Adrenal gland (tissue), 12 donors: ENCODE measurements around the gene ATP6AP1. TPM values are rescaled to one million over a fixed set of nuclear protein-coding genes. Genes with fewer than 3 reads are reported as not detected.

Source experiments
- DNase-seq, 7 donors: peaks; one replicate each; pipeline ENCODE4 v3.0.0-alpha.2; 2019 to 2020
- H3K27ac ChIP-seq, 5 donors: fragments of 200-600 bp; sonication (generic) in 4 of 5; 1 replicate in 3 of 5; 2 replicates in 2 of 5; pipeline versions ENCODE4 v1.5.1 to v1.8.0; 2016 to 2020; ENCODE audit warnings: mild to moderate bottlenecking in 1 of 5
- H3K27me3 ChIP-seq: fragments of 200-600 bp; 2 replicates; pipeline ENCODE4 v1.8.0; 2021
- H3K36me3 ChIP-seq, 2 donors: fragments of 200-600 bp; replicated peaks in 1 of 2; 1 replicate in 1 of 2; 2 replicates in 1 of 2; pipeline versions ENCODE4 v1.5.1 to v1.8.0; 2018 to 2022
- H3K4me1 ChIP-seq, 2 donors: fragments of 200-600 bp; replicated peaks in 1 of 2; 1 replicate in 1 of 2; 2 replicates in 1 of 2; pipeline versions ENCODE4 v1.5.1 to v1.8.0; 2018 to 2021
- H3K4me3 ChIP-seq, 4 donors: fragments of 200-600 bp; sonication (generic) in 3 of 4; one replicate each; pipeline ENCODE4 v1.5.1; 2016 to 2018
- H3K9me3 ChIP-seq, 3 donors: fragments of 200-600 bp; sonication (generic) in 1 of 3; replicated peaks in 1 of 3; 1 replicate in 2 of 3; 2 replicates in 1 of 3; pipeline versions ENCODE4 v1.5.1 to v1.8.0; 2016 to 2021
- POLR2A ChIP-seq, 2 donors: fragments of 450-650 bp; IDR thresholded peaks; one replicate each; pipeline ENCODE4 v1.6.1; 2017; ENCODE audit warnings: antibody characterized with exemption in 2 of 2, mild to moderate bottlenecking in 2 of 2, moderate library complexity in 1 of 2
- WGBS, 4 donors: extraction: QIAGEN DNeasy Blood & Tissue Kit in 2 of 4; methylation state at CpG; one replicate each; pipeline versions ENCODE4 v1.1.5 to v1.1.7; 2013 to 2017; 5-methylcytosine and 5-hydroxymethylcytosine counted together
- intact Hi-C, 2 donors: fragments of 100-400 bp; cut with DNase I; formaldehyde crosslinking; loops; one replicate each; pipeline versions ENCODE4 v1.14.1 to v1.15.0; 2022 to 2023
- polyA plus RNA-seq, 3 donors: library from polyadenylated mRNA; stranded (reverse); fragments of 200-250 nt in 2 of 3; fragments of 350-450 nt in 1 of 3; fragmentation: Illumina TruSeq in 1 of 3; extraction: RNeasy Lipid Tissue Mini Kit (QIAGEN cat#74804) in 1 of 3; gene quantifications; one replicate each; pipeline ENCODE4 v1.2.3, GENCODE V29; 2013 to 2014
- total RNA-seq, 9 donors: library from RNA; depleted of rRNA in 4 of 9; stranded (reverse); fragments of >200 nt in 4 of 9; fragments of 120-200 nt in 1 of 9; fragmentation: NEBNext Ultra II Directional in 1 of 9; extraction: Animal tissue kit (Norgen Biotek cat#: 25700) in 1 of 9; gene quantifications; one replicate each; pipeline versions ENCODE4 v1.1.0 to v1.2.4, GENCODE V29; 2013 to 2023
- TF ChIP-seq, protein P1 (sequence below), 6 experiments: fragments of 450-650 bp in 4 of 6; fragments of 200-600 bp in 2 of 6; sonication (generic) in 1 of 6; IDR thresholded peaks; 1 replicate in 5 of 6; 2 replicates in 1 of 6; pipeline versions ENCODE4 v1.5.1 to v1.8.0; 2016 to 2021; ENCODE audit warnings: antibody characterized with exemption in 6 of 6, mild to moderate bottlenecking in 2 of 6, moderate library complexity in 1 of 6
- donor health status: healthy with polysubstance abuse.
- donor health status: Bipolar disorder and iron deficiency.
- donor health status: DM: yes; HTN: yes; CAD: no.
- donor health status: DM: no; HTN: no; CAD: no.
- donor health status: DM: no; HTN: no; CAD: no.
- donor health status: DM: yes; HTN: yes; CAD: no.

ATP6AP1 gene
- total and polyA plus RNA-seq, 12 donors, result 55.4 to 170 (median 117) TPM

DNA sequence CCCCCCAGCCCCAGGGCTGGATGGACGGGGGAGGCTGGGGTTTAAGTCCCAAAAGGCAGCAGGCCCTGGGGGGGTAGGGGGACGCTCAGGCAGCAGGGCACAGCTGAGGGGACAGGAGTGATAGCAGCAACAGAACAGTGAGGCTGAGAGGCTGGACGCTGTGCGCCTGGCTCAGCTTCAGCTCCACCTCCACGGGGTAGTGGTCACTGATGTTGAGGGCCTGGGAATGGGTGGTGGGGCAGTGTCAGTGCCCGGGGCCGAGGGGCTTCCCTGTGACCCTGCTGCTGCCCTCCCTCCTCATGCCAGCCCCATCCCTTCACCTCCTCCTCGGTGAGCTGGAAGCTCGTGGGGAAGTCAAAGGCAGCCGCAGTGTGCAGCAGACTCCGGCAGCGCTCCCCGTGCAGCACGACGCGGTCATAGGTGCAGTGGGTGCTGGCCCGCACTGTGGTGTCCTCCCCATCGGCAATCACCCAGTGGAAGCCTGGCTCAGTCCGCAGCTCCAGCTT is 25.8 kb upstream of the ATP6AP1 start:
- Histone ChIP-seq H3K9me3 (no peaks in the 10 kb centered on the region), H3K27ac (no peak overlapping the region), H3K4me1 (peaks cover 0 to 8% of the 10 kb centered on the region in 2 donors), H3K36me3 (peaks cover 0 to 23% of the 10 kb centered on the region in 2 donors), H3K27me3 (no peaks in the 10 kb centered on the region), H3K4me3 (no peak overlapping the region)
- intact Hi-C loops, result no loop called here
- no peak for DNase-seq
- TF ChIP-seq, protein P1, sequence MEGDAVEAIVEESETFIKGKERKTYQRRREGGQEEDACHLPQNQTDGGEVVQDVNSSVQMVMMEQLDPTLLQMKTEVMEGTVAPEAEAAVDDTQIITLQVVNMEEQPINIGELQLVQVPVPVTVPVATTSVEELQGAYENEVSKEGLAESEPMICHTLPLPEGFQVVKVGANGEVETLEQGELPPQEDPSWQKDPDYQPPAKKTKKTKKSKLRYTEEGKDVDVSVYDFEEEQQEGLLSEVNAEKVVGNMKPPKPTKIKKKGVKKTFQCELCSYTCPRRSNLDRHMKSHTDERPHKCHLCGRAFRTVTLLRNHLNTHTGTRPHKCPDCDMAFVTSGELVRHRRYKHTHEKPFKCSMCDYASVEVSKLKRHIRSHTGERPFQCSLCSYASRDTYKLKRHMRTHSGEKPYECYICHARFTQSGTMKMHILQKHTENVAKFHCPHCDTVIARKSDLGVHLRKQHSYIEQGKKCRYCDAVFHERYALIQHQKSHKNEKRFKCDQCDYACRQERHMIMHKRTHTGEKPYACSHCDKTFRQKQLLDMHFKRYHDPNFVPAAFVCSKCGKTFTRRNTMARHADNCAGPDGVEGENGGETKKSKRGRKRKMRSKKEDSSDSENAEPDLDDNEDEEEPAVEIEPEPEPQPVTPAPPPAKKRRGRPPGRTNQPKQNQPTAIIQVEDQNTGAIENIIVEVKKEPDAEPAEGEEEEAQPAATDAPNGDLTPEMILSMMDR (IDR thresholded peaks at IDR 0.05), result no peak
- TF ChIP-seq POLR2A (IDR thresholded peaks at IDR 0.05), result no peak
- 71 to 87% (median 84%) methylated on average over 5 to 19 of the region's 19 CpGs for WGBS, 4 donors

GRCh38 chrX:154403192-154403591 is 25.3 kb upstream of the ATP6AP1 start:
- Histone ChIP-seq H3K27ac (no peak overlapping the region), H3K36me3 (peaks cover 0 to 23% of the 10 kb centered on the region in 2 donors), H3K4me1 (peaks cover 0 to 8% of the 10 kb centered on the region in 2 donors), H3K9me3 (no peaks in the 10 kb centered on the region), H3K4me3 (no peak overlapping the region), H3K27me3 (no peaks in the 10 kb centered on the region)
- intact Hi-C loops, result no loop called here
- WGBS, 4 donors, result 86 to 93% (median 90%) methylated on average over 3 to 10 of the region's 10 CpGs
- no peak for DNase-seq
- TF ChIP-seq POLR2A (IDR thresholded peaks at IDR 0.05), result no peak
- TF ChIP-seq, protein P1 (IDR thresholded peaks at IDR 0.05), result no peak

DNA sequence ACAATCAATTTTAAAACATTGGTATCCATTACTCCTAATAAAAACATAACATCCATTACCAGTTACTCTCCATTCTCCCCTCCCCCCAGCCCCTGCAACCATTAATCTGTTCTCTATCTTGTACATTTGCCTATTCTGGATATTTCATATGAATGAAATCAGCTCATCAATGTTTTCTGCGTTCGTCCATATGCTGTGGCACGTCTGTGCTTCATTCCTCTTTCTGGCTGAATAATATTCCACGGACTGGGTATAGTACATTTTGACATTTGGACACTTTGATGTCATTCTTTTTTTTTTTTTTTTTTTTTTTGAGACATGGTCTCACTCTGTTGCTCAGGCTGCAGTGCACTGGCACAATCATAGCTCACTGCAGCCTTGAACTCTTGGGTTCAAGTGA is 24.6 kb upstream of the ATP6AP1 start:
- peaks cover 0 to 23% of the 10 kb centered on the region in 2 donors for H3K36me3 ChIP-seq
- no peaks in the 10 kb centered on the region for H3K27me3 ChIP-seq
- intact Hi-C loops, result no loop called here
- TF ChIP-seq POLR2A (IDR thresholded peaks at IDR 0.05), result no peak
- TF ChIP-seq, protein P1 (IDR thresholded peaks at IDR 0.05), result no peak
- no peak for DNase-seq
- H3K4me1 ChIP-seq, result peaks cover 0 to 8% of the 10 kb centered on the region in 2 donors
- H3K4me3 ChIP-seq, result no peak overlapping the region
- H3K9me3 ChIP-seq, result no peaks in the 10 kb centered on the region
- WGBS, 4 donors, result 82 to 93% (median 88%) methylated on average over 4 of the region's 4 CpGs
- H3K27ac ChIP-seq, result no peak overlapping the region

DNA sequence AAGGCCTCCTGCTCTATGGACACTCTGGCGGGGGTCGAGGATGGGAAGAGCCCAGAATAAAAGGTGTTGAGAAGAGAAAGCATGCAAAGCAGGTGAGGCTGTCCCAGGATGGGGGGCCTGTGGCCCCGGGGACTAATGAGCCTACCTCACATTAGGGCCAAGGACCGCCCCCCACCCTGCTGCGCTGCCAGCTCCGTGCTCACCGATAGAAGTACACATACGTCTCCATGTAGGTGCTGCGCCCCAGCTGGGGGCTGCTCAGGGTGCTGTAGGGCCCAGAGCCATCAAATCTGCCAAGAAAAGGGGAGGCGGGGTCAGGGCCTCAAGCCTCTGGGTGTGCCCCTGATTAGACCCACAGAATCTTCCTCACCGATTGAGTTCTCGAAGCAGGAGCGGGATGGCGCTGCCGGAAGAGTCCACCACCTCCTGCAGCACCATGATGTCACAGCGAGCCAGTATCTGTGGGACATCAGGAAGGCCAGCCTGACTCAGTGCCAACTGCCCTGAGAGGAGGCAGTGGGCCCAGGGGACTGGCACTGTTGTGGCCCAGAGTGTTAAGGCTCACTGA is 23.8 kb upstream of the ATP6AP1 start:
- H3K27ac ChIP-seq, result no peak overlapping the region
- no peaks in the 10 kb centered on the region for H3K27me3 ChIP-seq
- no peaks in the 10 kb centered on the region for H3K9me3 ChIP-seq
- TF ChIP-seq POLR2A (IDR thresholded peaks at IDR 0.05), result no peak
- TF ChIP-seq, protein P1 (IDR thresholded peaks at IDR 0.05), result no peak
- intact Hi-C loops, result no loop called here
- no peak overlapping the region for H3K4me3 ChIP-seq
- peaks cover 0 to 5% of the 10 kb centered on the region in 2 donors for H3K4me1 ChIP-seq
- H3K36me3 ChIP-seq, result peaks cover 0 to 16% of the 10 kb centered on the region in 2 donors
- DNase-seq, result no peak
- WGBS, 4 donors, result 90 to 96% (median 93%) methylated on average over 8 to 16 of the region's 16 CpGs
